ENCODE measurements around the gene RANBP1. TPM values are rescaled to one million over a fixed set of nuclear protein-coding genes. Genes with fewer than 3 reads are reported as not detected.

RANBP1 gene
- total RNA-seq, 3 donors from 2014 or later = 58.4 to 102 (median 66.0) TPM

GRCh38 chr22:20133930-20134549 is 18.1 kb downstream of the RANBP1 start:
- H3K4me1 ChIP-seq (ENCODE audit: low read depth) = peaks cover 17% of the 10 kb centered on the region
- no peaks in the 10 kb centered on the region for H3K9me3 ChIP-seq
- no peak for TF ChIP-seq CTCF (IDR thresholded peaks at IDR 0.05)
- no peaks in the 10 kb centered on the region for H3K36me3 ChIP-seq (ENCODE audit: low read depth)
- intact Hi-C loops (cut with DNase I, micrococcal nuclease) = no loop called here
- ATAC-seq (no peak), DNase-seq (no peak)
- H3K4me3 ChIP-seq = no peak overlapping the region

- Histone ChIP-seq H3K4me1 (ENCODE audit: low read depth) (peaks cover 17% of the 10 kb centered on the region), H3K9me3 (no peaks in the 10 kb centered on the region), H3K4me3 (no peak overlapping the region), H3K36me3 (ENCODE audit: low read depth) (no peaks in the 10 kb centered on the region)
- intact Hi-C loops (cut with DNase I, micrococcal nuclease) = no loop called here
- no peak for ATAC-seq
- TF ChIP-seq CTCF (IDR thresholded peaks at IDR 0.05) = no peak
- no peak for DNase-seq
Measured at GRCh38 chr22:20135265-20135664, 19.4 kb downstream of the RANBP1 start.

GRCh38 chr22:20135806-20136602 is 20.1 kb downstream of the RANBP1 start:
- no peak overlapping the region for H3K4me3 ChIP-seq
- no peaks in the 10 kb centered on the region for H3K9me3 ChIP-seq
- intact Hi-C loops (cut with DNase I, micrococcal nuclease) = no loop called here
- peaks cover 15% of the 10 kb centered on the region for H3K4me1 ChIP-seq (ENCODE audit: low read depth)
- ATAC-seq = no peak
- TF ChIP-seq CTCF (IDR thresholded peaks at IDR 0.05) = no peak
- no peaks in the 10 kb centered on the region for H3K36me3 ChIP-seq (ENCODE audit: low read depth)
- DNase-seq = no peak

- TF ChIP-seq CTCF (IDR thresholded peaks at IDR 0.05) = no peak
- Histone ChIP-seq H3K36me3 (ENCODE audit: low read depth) (no peaks in the 10 kb centered on the region), H3K4me1 (ENCODE audit: low read depth) (peaks cover 15% of the 10 kb centered on the region), H3K4me3 (no peak overlapping the region), H3K9me3 (no peaks in the 10 kb centered on the region)
- ATAC-seq = no peak
- no peak for DNase-seq
- intact Hi-C loops (cut with DNase I, micrococcal nuclease) = no loop called here
Measured at GRCh38 chr22:20136603-20136873, 20.6 kb downstream of the RANBP1 start.

- ATAC-seq = no peak
- intact Hi-C loops (cut with DNase I, micrococcal nuclease) = no loop called here
- H3K36me3 ChIP-seq (ENCODE audit: low read depth) = no peaks in the 10 kb centered on the region
- H3K9me3 ChIP-seq = no peaks in the 10 kb centered on the region
- H3K4me3 ChIP-seq = no peak overlapping the region
- peaks cover 15% of the 10 kb centered on the region for H3K4me1 ChIP-seq (ENCODE audit: low read depth)
- no peak for TF ChIP-seq CTCF (IDR thresholded peaks at IDR 0.05)
- no peak for DNase-seq
Measured at GRCh38 chr22:20137113-20137512, 21.2 kb downstream of the RANBP1 start.
